ENCODE measurements around the gene ETS2. TPM values are rescaled to one million over a fixed set of nuclear protein-coding genes. Genes with fewer than 3 reads are reported as not detected.

The ETS2 gene
- polyA plus RNA-seq, 1 experiment = 18.8 TPM

- TF ChIP-seq, protein P1, sequence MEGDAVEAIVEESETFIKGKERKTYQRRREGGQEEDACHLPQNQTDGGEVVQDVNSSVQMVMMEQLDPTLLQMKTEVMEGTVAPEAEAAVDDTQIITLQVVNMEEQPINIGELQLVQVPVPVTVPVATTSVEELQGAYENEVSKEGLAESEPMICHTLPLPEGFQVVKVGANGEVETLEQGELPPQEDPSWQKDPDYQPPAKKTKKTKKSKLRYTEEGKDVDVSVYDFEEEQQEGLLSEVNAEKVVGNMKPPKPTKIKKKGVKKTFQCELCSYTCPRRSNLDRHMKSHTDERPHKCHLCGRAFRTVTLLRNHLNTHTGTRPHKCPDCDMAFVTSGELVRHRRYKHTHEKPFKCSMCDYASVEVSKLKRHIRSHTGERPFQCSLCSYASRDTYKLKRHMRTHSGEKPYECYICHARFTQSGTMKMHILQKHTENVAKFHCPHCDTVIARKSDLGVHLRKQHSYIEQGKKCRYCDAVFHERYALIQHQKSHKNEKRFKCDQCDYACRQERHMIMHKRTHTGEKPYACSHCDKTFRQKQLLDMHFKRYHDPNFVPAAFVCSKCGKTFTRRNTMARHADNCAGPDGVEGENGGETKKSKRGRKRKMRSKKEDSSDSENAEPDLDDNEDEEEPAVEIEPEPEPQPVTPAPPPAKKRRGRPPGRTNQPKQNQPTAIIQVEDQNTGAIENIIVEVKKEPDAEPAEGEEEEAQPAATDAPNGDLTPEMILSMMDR (IDR thresholded peaks at IDR 0.05; ENCODE audit: insufficient read depth, low read depth, low read length) = no peak
- DNase-seq (ENCODE audit: low read depth) = no peak
- ChIA-PET CTCF (interaction anchor here (2.1 kb wide), 1 partner anchor 8 kb away, joined by 5 read pairs; no protein-coding TSS in a partner anchor), POLR2A (no interaction called here)
- H3K36me3 ChIP-seq (ENCODE audit: control insufficient read depth, insufficient read depth, low read length) = no peaks in the 10 kb centered on the region
- no peak overlapping the region for H3K4me3 ChIP-seq (ENCODE audit: low read depth, low read length)
- H3K27me3 ChIP-seq (ENCODE audit: control insufficient read depth, insufficient read depth, low read length) = no peaks in the 10 kb centered on the region; the same call in none of the 2 replicates
These were observed 47.7 kb downstream of the ETS2 start for GRCh38 chr21:38853421-38853919.

- POLR2A ChIA-PET = no interaction called here
- H3K36me3 ChIP-seq (ENCODE audit: control insufficient read depth, insufficient read depth, low read length) = no peaks in the 10 kb centered on the region
These were observed 51.6 kb downstream of the ETS2 start for GRCh38 chr21:38857152-38857825.

DNA sequence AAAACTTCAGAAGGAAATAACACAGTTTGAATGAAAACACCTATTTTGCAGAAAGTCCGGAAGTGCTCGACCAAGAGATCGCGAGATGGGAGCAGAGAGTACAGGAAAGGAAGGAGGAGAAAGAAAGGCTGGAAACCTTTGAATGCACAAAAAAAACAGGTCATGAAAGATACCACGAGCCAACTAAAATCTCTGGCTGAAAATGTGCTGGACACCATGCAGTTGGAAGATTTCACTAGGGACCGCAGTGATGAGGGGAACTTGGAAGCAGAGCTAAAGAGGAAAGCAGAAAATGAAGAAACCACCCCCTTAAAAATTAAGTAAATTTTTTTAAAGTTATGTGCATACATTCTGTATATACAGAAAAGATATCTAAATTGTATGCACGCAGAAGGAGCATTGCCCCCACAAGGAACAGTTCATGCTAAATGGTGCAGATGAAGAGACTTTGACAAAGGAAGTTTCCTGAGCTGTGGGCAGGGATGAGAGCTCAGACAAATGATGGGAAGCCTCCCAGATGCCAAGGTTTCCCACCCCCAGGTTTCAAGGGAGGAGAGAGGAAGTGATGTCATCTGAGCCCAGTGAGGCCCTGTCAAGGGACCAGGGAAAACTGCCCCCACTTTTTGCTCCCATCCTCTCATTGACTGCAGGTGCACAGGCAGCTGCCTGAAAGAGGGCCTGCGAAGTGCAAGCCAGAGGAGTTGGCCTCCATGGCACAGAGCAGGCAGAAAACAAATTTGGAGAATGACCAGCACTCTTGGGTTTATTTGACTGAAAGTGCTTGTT is 52.5 kb downstream of the ETS2 start:
- ChIA-PET POLR2A (no interaction called here), CTCF (interaction anchor here (0.7 to 1.4 kb wide), 2 partner anchors 13 to 265 kb away, joined by 4 read pairs; no protein-coding TSS in a partner anchor)
- no peaks in the 10 kb centered on the region; the same call in 1 of the 2 replicates for H3K27me3 ChIP-seq (ENCODE audit: control insufficient read depth, insufficient read depth, low read length)
- no peaks in the 10 kb centered on the region for H3K36me3 ChIP-seq (ENCODE audit: control insufficient read depth, insufficient read depth, low read length)
- DNase-seq (ENCODE audit: low read depth) = no peak
- no peak overlapping the region for H3K4me3 ChIP-seq (ENCODE audit: low read depth, low read length)
- TF ChIP-seq, protein P1 (IDR thresholded peaks at IDR 0.05; ENCODE audit: insufficient read depth, low read depth, low read length) = no peak

More at GRCh38 chr21:38857152-38857825, 51.6 kb downstream of the ETS2 start:
- DNase-seq (ENCODE audit: low read depth) = no peak
- TF ChIP-seq, protein P1 (IDR thresholded peaks at IDR 0.05; ENCODE audit: insufficient read depth, low read depth, low read length) = no peak
- CTCF ChIA-PET = interaction anchor here (1.4 kb wide), 1 partner anchor 12 kb away, joined by 4 read pairs; no protein-coding TSS in a partner anchor
- H3K27me3 ChIP-seq (ENCODE audit: control insufficient read depth, insufficient read depth, low read length) = no peaks in the 10 kb centered on the region; the same call in none of the 2 replicates
- no peak overlapping the region for H3K4me3 ChIP-seq (ENCODE audit: low read depth, low read length)

DNA sequence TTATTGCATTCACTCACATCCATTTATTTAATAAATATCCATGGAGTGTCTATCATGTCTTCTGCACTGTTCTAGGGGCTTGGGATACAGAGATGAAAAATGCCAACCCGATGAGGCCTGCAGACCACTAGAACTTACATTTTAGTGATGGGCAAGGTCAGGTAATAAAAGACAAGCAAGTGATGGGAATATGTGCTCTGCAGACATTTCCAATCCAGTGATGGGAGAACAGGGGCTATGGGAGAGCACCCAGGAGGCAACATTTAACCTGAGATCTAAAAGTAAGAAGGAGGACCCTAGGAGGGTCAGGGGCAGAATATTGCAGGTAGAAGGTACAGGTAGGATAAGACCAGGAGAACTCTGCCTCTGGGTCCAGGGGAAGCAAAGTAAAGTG is 53.1 kb downstream of the ETS2 start:
- no peak for DNase-seq (ENCODE audit: low read depth)
- POLR2A ChIA-PET = no interaction called here
- no peak overlapping the region for H3K4me3 ChIP-seq (ENCODE audit: low read depth, low read length)
- TF ChIP-seq, protein P1 (IDR thresholded peaks at IDR 0.05; ENCODE audit: insufficient read depth, low read depth, low read length) = no peak
- no peaks in the 10 kb centered on the region for H3K36me3 ChIP-seq (ENCODE audit: control insufficient read depth, insufficient read depth, low read length)
- H3K27me3 ChIP-seq (ENCODE audit: control insufficient read depth, insufficient read depth, low read length) = no peaks in the 10 kb centered on the region; the same call in 1 of the 2 replicates
- CTCF ChIA-PET = interaction anchor here (1.4 kb wide), 1 partner anchor 13 kb away, joined by 4 read pairs; no protein-coding TSS in a partner anchor

GRCh38 chr21:38859852-38860251 is 54.1 kb downstream of the ETS2 start:
- DNase-seq (ENCODE audit: low read depth) = no peak

More at GRCh38 chr21:38859852-38860251, 54.1 kb downstream of the ETS2 start:
- TF ChIP-seq, protein P1 (IDR thresholded peaks at IDR 0.05; ENCODE audit: insufficient read depth, low read depth, low read length) = no peak
- ChIA-PET POLR2A (no interaction called here), CTCF (no interaction called here)
- H3K27me3 ChIP-seq (ENCODE audit: control insufficient read depth, insufficient read depth, low read length) = no peaks in the 10 kb centered on the region; the same call in 1 of the 2 replicates
- H3K36me3 ChIP-seq (ENCODE audit: control insufficient read depth, insufficient read depth, low read length) = no peaks in the 10 kb centered on the region
- H3K4me3 ChIP-seq (ENCODE audit: low read depth, low read length) = no peak overlapping the region
